ENCODE results near the gene NFYC. TPM values are rescaled to one million over a fixed set of nuclear protein-coding genes. Genes with fewer than 3 reads are reported as not detected.

Gene NFYC
- total RNA-seq, 1 donor from 2014 or later: 51.1 TPM

DNA sequence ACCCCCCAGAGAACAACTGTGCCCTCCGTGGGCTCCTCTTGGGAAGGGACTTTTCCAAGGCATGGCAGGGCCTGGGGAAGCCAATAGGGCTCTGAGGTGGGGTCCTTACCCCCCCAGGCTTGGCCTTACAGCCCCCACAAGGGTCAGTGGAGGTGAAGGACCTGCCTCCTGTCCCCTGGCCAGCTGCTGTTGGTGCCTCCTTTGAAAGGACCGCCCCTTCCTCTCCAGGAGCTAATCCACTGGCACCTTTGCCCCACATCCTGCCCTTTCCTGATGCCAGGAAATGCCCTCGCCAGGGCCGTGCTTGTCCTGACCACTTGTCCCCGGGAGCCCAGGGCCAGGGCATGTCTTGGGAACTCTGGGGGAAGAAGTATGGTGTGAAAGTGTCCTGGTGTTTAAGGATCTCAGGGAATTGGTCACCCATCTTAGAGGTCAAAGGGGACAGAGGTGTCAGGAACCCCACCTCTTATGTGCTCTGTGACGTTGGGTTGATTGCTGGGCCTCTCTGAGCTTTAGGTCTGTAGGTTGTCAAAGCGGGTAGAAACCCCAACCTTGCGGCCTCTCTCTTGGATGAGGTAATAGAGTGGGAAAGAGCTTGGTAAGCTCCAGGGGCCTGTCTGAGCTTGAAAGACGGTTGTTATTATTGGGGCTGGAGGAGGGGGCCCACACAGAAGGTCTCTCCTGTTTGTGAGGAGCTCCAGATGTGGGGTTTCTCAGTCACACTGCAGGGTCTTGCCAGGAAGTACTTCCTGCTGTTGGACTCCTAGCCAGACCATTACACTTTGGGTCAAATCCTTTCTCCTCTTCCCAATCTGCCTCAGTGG, 94.9 kb downstream of the NFYC start:
- H4K20me1 ChIP-seq (ENCODE audit: insufficient read depth, low read length): peaks cover 6% of the 10 kb centered on the region
- no peaks in the 10 kb centered on the region for H3K79me2 ChIP-seq (ENCODE audit: insufficient read depth, low read length)
- peaks cover 3% of the 10 kb centered on the region for H3K4me1 ChIP-seq (ENCODE audit: insufficient read depth, low read length)
- Mint-ChIP-seq H3K27me3 (ENCODE audit: low read depth, unreplicated experiment) (peaks cover 61% of the 10 kb centered on the region), H3K9me3 (ENCODE audit: unreplicated experiment) (no peaks in the 10 kb centered on the region), H3K36me3 (ENCODE audit: low read depth, unreplicated experiment) (peaks cover 2% of the 10 kb centered on the region), H3K4me1 (ENCODE audit: low read depth, unreplicated experiment) (peaks cover 5% of the 10 kb centered on the region), H3K27ac (ENCODE audit: unreplicated experiment) (no peak overlapping the region), H3K4me3 (ENCODE audit: unreplicated experiment) (no peak overlapping the region)
- H2AFZ ChIP-seq (ENCODE audit: low read depth, low read length): no peak overlapping the region
- peaks cover 14% of the 10 kb centered on the region for H3K27me3 ChIP-seq (ENCODE audit: insufficient read depth, low read length)
- DNase-seq (ENCODE audit: low read depth) (no peak), FAIRE-seq (no peak)
- H3K27ac ChIP-seq (ENCODE audit: low read depth, low read length): no peak overlapping the region
- H3K36me3 ChIP-seq (ENCODE audit: insufficient read depth, low read length): no peaks in the 10 kb centered on the region
- H3K4me3 ChIP-seq (ENCODE audit: insufficient read depth, low read depth, low read length): no peak overlapping the region
- no peak for TF ChIP-seq EZH2 (IDR thresholded peaks at IDR 0.05; ENCODE audit: insufficient read depth, low read length)
- TF ChIP-seq, protein P1, sequence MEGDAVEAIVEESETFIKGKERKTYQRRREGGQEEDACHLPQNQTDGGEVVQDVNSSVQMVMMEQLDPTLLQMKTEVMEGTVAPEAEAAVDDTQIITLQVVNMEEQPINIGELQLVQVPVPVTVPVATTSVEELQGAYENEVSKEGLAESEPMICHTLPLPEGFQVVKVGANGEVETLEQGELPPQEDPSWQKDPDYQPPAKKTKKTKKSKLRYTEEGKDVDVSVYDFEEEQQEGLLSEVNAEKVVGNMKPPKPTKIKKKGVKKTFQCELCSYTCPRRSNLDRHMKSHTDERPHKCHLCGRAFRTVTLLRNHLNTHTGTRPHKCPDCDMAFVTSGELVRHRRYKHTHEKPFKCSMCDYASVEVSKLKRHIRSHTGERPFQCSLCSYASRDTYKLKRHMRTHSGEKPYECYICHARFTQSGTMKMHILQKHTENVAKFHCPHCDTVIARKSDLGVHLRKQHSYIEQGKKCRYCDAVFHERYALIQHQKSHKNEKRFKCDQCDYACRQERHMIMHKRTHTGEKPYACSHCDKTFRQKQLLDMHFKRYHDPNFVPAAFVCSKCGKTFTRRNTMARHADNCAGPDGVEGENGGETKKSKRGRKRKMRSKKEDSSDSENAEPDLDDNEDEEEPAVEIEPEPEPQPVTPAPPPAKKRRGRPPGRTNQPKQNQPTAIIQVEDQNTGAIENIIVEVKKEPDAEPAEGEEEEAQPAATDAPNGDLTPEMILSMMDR (IDR thresholded peaks at IDR 0.05; ENCODE audit: insufficient read depth, low read depth, low read length): no peak
- H3K9ac ChIP-seq (ENCODE audit: low read length): no peak overlapping the region
- no peak overlapping the region for H3K4me2 ChIP-seq (ENCODE audit: low read length)
- no peaks in the 10 kb centered on the region for H3K9me3 ChIP-seq (ENCODE audit: insufficient read depth, low read depth, low read length)

DNA sequence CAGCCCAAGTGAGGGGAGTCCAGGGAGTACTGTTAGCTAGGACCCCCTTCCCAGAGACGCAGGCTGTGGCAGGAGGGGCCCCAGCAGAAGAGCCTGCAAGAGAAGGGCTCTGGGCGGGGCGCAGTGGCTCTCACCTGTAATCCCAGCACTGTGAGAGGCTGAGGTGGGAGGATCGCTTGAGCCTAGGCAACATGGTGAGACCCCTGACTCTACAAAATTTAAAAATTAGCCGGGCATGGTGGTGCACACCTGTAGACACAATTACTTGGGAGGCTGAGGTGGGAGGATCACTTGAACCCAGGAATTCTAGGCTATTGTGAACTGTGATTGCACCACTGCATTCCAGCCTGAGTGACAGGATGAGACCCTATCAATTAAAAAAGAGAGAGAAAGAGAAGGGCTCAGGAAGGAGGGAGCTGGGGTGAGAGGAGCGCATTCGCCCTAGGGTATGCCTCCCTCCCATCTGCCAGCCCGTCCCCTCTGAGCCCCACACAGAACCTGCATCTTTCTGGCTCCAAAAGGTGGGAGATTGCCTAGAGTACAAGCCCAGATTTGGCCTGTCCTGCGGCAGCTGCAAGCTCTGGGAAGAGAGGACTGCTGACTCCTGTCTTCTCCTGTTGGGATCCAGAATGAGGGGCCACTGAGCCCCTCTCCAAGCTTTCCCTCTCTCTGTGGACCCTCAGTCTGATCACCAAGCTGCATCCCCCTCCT, 95.6 kb downstream of the NFYC start:
- Mint-ChIP-seq H3K36me3 (ENCODE audit: low read depth, unreplicated experiment) (no peaks in the 10 kb centered on the region), H3K9me3 (ENCODE audit: unreplicated experiment) (no peaks in the 10 kb centered on the region), H3K27ac (ENCODE audit: unreplicated experiment) (no peak overlapping the region), H3K4me3 (ENCODE audit: unreplicated experiment) (no peak overlapping the region), H3K4me1 (ENCODE audit: low read depth, unreplicated experiment) (no peaks in the 10 kb centered on the region), H3K27me3 (ENCODE audit: low read depth, unreplicated experiment) (peaks cover 57% of the 10 kb centered on the region)
- Histone ChIP-seq H4K20me1 (ENCODE audit: insufficient read depth, low read length) (peaks cover 6% of the 10 kb centered on the region), H2AFZ (ENCODE audit: low read depth, low read length) (no peak overlapping the region), H3K36me3 (ENCODE audit: insufficient read depth, low read length) (no peaks in the 10 kb centered on the region), H3K4me1 (ENCODE audit: insufficient read depth, low read length) (peaks cover 3% of the 10 kb centered on the region), H3K4me3 (ENCODE audit: insufficient read depth, low read depth, low read length) (no peak overlapping the region), H3K9me3 (ENCODE audit: insufficient read depth, low read depth, low read length) (no peaks in the 10 kb centered on the region), H3K9ac (ENCODE audit: low read length) (no peak overlapping the region), H3K27ac (ENCODE audit: low read depth, low read length) (no peak overlapping the region), H3K27me3 (ENCODE audit: insufficient read depth, low read length) (peaks cover 9% of the 10 kb centered on the region), H3K4me2 (ENCODE audit: low read length) (no peak overlapping the region), H3K79me2 (ENCODE audit: insufficient read depth, low read length) (no peaks in the 10 kb centered on the region)
- no peak for DNase-seq (ENCODE audit: low read depth)
- no peak for FAIRE-seq
- TF ChIP-seq, protein P1 (IDR thresholded peaks at IDR 0.05; ENCODE audit: insufficient read depth, low read depth, low read length): no peak
- no peak for TF ChIP-seq EZH2 (IDR thresholded peaks at IDR 0.05; ENCODE audit: insufficient read depth, low read length)

Data from astrocyte (in vitro differentiated cells and primary cell).